Endometrial microvascular endothelial cells (primary cell): ENCODE measurements around the gene SLC27A2. TPM values are rescaled to one million over a fixed set of nuclear protein-coding genes. Genes with fewer than 3 reads are reported as not detected.

Experiments
- in situ Hi-C: cut with HindIII; loops from 2 replicates; pipeline ENCODE4 v1.10.0; 2017; ENCODE audit warnings: low sequenced_read_pairs, low pct_unique_long_range_greater_than_20kb; ENCODE audit errors: inconsistent ontology term
- total RNA-seq: library from RNA; depleted of rRNA; stranded (reverse); fragments of >200 nt; gene quantifications from one replicate; pipeline ENCODE4 v1.2.3, GENCODE V29; 2015; ENCODE audit errors: inconsistent ontology term

The SLC27A2 gene
- total RNA-seq, 1 donor from 2014 or later, result not detected

GRCh38 chr15:50256188-50257041 is 74.4 kb downstream of the SLC27A2 start:
- in situ Hi-C loops, result no loop called here

- in situ Hi-C loops, result no loop called here
Measured at GRCh38 chr15:50257332-50257731, 75.3 kb downstream of the SLC27A2 start.

- in situ Hi-C loops, result no loop called here
Measured at GRCh38 chr15:50257924-50258323, 75.9 kb downstream of the SLC27A2 start.

GRCh38 chr15:50259276-50259675 is 77.3 kb downstream of the SLC27A2 start:
- in situ Hi-C loops, result no loop called here

DNA sequence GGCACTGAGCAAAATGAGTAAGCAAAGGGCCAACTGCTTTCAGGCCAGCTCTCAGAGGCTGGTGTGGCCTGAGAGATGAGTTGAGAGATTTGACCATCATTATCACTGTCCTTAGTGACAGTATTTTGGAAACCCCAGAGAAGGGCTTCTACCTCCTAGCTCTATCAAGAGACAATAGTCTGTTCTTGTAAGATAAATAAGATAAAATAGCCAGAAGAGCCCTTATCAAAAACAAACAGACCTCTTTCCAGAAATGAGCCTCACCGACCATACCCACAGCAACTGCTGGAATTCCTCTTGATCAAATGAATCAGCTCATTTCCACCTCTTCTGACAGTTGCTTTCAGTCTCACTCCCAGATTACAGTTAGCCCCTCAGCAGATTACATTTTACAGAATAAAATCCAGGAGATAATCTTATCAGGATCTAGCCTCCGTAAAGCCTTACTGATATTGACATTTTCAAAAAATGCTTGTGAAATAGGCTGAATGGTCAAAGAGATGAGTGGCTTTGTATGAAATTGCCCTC is 79.0 kb downstream of the SLC27A2 start:
- in situ Hi-C loops, result no loop called here

DNA sequence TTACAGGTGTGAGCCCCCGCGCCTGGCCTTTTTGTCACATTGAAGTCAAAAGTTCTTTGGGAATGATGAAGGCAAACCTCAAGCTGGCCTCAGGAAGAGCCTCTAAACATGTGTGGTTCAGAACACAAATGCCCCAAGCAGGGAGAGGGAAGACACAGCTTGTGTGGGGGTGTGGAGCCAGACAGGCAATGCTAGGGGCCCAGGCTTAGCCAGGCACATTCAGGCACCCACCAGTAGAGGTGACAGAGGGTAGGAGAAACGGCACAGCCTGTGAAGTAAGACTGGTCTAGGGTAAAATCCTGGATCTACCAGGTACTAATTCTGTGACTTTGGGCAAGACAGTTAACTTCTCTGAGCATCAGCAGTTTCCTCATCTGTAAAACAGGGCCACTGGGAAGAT is 80.0 kb downstream of the SLC27A2 start:
- in situ Hi-C loops, result no loop called here

GRCh38 chr15:50262533-50262932 is 80.5 kb downstream of the SLC27A2 start:
- in situ Hi-C loops, result no loop called here

DNA sequence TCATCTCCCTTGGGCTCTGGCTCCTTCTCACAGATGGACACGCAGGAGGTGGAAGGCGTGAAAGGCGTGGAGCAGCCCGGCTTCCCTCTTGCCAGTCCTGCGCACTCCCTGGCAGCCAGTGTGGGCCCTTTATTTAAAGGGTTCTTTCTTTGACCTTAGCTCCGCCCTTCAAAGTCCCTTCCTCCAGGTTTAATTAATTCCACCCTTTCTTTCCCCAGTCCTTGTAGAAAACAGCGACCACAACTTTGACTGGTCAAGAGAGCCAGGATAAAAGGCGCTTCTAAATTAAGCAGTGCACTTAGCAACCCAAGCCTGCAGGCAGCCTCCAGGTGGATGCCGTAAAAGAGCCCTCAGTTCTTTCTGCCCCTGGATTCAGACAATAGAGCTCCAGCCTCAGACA is 83.6 kb downstream of the SLC27A2 start, which contains the start of gene HDC:
Gene HDC (minus strand): TSS at position 107 of the 400 bp plus-strand sequence. CDS start 103 bp downstream, at position 4.
- in situ Hi-C loops, result no loop called here

- in situ Hi-C loops, result no loop called here
Measured at GRCh38 chr15:50267577-50267976, 85.6 kb downstream of the SLC27A2 start.

DNA sequence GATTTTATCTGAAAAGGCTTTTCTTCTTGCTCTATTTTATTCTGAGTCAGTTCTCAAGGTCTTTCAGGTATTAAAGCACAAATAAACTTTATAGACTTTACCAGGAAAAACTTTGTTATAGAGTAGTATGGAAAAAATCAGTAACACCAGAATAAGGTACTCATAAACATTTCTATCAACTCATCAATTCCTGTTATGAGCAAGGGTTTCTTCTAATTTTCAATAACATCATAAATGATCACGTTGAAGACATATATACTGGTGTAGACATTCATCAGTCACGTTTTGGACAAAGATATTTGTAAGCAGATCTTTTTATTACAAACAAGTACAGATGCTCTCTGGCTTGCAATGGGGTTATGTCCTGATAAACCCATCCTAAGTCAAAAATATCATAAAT is 93.1 kb downstream of the SLC27A2 start:
- in situ Hi-C loops, result no loop called here

DNA sequence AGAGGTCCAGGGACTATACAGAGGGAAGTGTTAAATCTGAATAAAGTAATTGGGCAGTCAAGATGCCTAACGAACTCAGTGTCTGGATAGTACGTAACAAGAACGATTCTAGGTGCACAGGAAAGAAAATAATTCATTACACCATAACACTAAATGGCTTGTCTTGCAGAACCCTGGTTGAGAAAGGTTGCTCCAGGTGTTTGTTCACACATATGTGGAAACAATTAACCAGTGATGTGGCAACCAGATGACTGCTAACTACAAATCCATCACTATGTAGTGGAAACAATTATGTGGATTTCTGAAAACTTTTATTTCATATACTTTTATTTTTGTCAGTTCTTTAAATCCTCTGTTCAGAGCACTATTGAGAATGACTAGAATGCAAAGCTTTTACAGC is 93.9 kb downstream of the SLC27A2 start:
- in situ Hi-C loops, result no loop called here

- in situ Hi-C loops, result no loop called here
Measured at GRCh38 chr15:50277370-50277769, 95.4 kb downstream of the SLC27A2 start.

DNA sequence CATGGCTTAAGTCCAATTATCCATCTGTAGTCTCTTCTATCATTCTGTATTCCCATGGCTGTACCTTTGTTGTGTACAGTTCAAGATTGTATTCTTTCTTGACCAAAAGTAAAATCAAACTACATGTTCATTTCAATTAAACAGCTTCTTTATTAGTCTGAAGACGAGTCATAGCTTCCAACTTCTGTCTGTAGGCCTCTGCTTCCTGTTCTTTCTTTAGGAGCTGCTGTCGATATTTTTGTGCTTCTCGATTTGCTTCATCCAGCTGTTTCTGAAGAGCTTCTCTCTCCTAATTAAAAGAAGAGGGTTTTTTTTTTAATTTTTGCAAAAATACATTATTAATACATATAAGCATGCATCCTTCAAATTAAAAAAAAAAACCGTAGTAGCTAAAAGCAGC is 96.5 kb downstream of the SLC27A2 start:
- in situ Hi-C loops, result no loop called here

DNA sequence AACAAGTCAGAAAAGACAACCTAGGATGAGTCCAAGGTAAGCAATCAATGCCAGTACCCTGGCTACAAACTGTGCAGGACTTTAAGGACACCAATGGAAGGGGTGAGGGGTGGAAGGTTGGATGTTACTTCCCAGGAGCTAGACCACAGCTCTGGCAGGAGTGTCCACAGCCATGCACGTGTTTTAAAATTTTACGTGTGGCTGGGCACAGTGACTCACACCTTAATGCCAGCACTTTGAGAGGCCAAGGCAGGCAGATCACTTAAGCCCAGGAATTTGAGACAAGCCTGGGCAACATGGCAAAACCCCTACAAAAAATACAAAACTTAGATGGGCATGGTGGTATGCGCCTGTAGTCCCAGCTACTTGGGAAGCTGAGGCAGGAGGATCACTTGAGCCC is 98.3 kb downstream of the SLC27A2 start:
- in situ Hi-C loops, result no loop called here

GRCh38 chr15:50281427-50281826 is 99.4 kb downstream of the SLC27A2 start:
- in situ Hi-C loops, result no loop called here

Other genes with a start within 250 kb of the SLC27A2 start
- not detected for gene ATP8B4, start 63.0 kb upstream of the SLC27A2 start, total RNA-seq
- gene HDC, start 83.5 kb downstream of the SLC27A2 start, total RNA-seq, result not detected
- gene GABPB1, start 173.0 kb downstream of the SLC27A2 start, total RNA-seq, result 48.5 TPM
- 35.6 TPM for gene USP8, start 242.2 kb downstream of the SLC27A2 start, total RNA-seq